ENCODE results near the gene TMEM145. TPM values are rescaled to one million over a fixed set of nuclear protein-coding genes. Genes with fewer than 3 reads are reported as not detected.

TMEM145 gene
- total RNA-seq, 1 donor from 2014 or later, result 24.7 TPM

DNA sequence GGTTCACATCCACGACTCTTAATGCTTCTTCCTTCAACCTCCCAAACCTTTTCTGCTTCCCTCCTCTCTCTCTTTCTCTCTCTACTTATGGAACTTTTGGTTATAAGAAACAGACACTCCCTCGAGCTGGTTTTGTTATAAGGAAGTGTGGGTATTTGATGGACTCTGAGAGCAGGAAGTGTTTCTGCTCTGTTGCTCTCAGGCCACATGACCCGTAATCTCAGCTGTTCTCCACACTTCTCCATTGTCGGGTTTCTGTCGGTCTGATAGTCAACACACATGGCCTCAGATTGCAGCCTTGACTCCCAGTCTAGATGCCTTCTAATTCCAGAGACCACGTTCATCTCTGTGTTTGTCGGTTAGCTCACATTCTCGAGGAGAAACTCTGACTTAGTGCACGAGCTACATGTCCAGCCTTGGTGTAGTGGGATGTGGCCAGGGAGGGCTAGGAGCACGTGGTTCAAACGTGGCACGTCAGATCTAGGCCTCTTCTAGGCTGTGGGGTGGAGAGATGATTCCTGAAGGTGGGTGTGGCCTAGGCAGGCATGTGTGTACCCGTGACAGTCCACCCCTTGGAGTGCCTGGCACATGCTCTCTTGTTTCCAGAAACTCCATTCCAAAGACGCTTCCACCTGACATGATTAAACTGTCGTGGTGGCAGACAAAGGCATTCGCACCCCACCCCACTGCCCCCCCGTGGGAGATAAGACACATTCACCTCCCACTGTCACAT, 50.7 kb downstream of the TMEM145 start:
- peaks cover 6% of the 10 kb centered on the region for H3K9me3 Mint-ChIP-seq (ENCODE audit: unreplicated experiment)
- TF ChIP-seq, protein P1, sequence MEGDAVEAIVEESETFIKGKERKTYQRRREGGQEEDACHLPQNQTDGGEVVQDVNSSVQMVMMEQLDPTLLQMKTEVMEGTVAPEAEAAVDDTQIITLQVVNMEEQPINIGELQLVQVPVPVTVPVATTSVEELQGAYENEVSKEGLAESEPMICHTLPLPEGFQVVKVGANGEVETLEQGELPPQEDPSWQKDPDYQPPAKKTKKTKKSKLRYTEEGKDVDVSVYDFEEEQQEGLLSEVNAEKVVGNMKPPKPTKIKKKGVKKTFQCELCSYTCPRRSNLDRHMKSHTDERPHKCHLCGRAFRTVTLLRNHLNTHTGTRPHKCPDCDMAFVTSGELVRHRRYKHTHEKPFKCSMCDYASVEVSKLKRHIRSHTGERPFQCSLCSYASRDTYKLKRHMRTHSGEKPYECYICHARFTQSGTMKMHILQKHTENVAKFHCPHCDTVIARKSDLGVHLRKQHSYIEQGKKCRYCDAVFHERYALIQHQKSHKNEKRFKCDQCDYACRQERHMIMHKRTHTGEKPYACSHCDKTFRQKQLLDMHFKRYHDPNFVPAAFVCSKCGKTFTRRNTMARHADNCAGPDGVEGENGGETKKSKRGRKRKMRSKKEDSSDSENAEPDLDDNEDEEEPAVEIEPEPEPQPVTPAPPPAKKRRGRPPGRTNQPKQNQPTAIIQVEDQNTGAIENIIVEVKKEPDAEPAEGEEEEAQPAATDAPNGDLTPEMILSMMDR (IDR thresholded peaks at IDR 0.05; ENCODE audit: partially characterized antibody, unreplicated experiment), result no peak
- no peak for DNase-seq
- no peak overlapping the region for H3K27ac Mint-ChIP-seq (ENCODE audit: unreplicated experiment)
- H3K36me3 Mint-ChIP-seq (ENCODE audit: unreplicated experiment), result peaks cover 15% of the 10 kb centered on the region
- no peaks in the 10 kb centered on the region for H3K27me3 Mint-ChIP-seq (ENCODE audit: unreplicated experiment)
- H3K4me1 Mint-ChIP-seq (ENCODE audit: low read depth, unreplicated experiment), result peaks cover 15% of the 10 kb centered on the region
- no peak overlapping the region for H3K4me3 Mint-ChIP-seq (ENCODE audit: unreplicated experiment)

- Mint-ChIP-seq H3K27me3 (ENCODE audit: unreplicated experiment) (peaks cover 2% of the 10 kb centered on the region), H3K36me3 (ENCODE audit: unreplicated experiment) (peaks cover 15% of the 10 kb centered on the region), H3K27ac (ENCODE audit: unreplicated experiment) (peak overlapping the region; percentile 94), H3K9me3 (ENCODE audit: unreplicated experiment) (peaks cover 8% of the 10 kb centered on the region), H3K4me1 (ENCODE audit: low read depth, unreplicated experiment) (peaks cover 17% of the 10 kb centered on the region), H3K4me3 (ENCODE audit: unreplicated experiment) (peak overlapping the region; percentile 84)
- TF ChIP-seq, protein P1 (IDR thresholded peaks at IDR 0.05; ENCODE audit: partially characterized antibody, unreplicated experiment), result no peak
- no peak for DNase-seq
Observed at GRCh38 chr19:42366673-42367072, 53.6 kb downstream of the TMEM145 start.

DNA sequence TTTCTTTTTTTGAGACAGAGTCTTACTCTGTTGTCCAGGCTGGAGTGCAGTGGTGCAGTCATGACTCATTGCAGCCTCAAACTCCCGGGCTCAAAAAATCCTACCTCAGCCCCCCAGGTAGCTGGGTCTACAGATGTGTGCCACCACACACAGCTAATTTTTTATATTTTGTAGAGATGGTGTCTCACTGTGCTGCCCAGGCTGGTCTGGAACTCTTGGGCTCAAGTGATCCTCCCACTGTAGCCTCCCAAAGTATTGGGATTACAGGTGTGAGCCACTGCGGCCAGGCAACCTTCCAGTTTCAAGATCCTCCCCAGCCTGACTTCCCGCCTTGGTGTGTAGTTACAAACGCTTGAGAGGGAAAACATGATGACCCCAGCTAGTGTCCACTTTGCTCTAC, 54.8 kb downstream of the TMEM145 start:
- TF ChIP-seq, protein P1 (IDR thresholded peaks at IDR 0.05; ENCODE audit: partially characterized antibody, unreplicated experiment), result no peak
- Mint-ChIP-seq H3K4me3 (ENCODE audit: unreplicated experiment) (no peak overlapping the region), H3K9me3 (ENCODE audit: unreplicated experiment) (peaks cover 8% of the 10 kb centered on the region), H3K4me1 (ENCODE audit: low read depth, unreplicated experiment) (peaks cover 17% of the 10 kb centered on the region), H3K36me3 (ENCODE audit: unreplicated experiment) (peaks cover 15% of the 10 kb centered on the region), H3K27ac (ENCODE audit: unreplicated experiment) (peak overlapping the region; percentile 94), H3K27me3 (ENCODE audit: unreplicated experiment) (peaks cover 5% of the 10 kb centered on the region)
- no peak for DNase-seq

- Mint-ChIP-seq H3K9me3 (ENCODE audit: unreplicated experiment) (peaks cover 8% of the 10 kb centered on the region), H3K4me3 (ENCODE audit: unreplicated experiment) (no peak overlapping the region), H3K4me1 (ENCODE audit: low read depth, unreplicated experiment) (peaks cover 17% of the 10 kb centered on the region), H3K27me3 (ENCODE audit: unreplicated experiment) (peaks cover 5% of the 10 kb centered on the region), H3K27ac (ENCODE audit: unreplicated experiment) (no peak overlapping the region), H3K36me3 (ENCODE audit: unreplicated experiment) (peaks cover 14% of the 10 kb centered on the region)
- TF ChIP-seq, protein P1 (IDR thresholded peaks at IDR 0.05; ENCODE audit: partially characterized antibody, unreplicated experiment), result no peak
- DNase-seq, result no peak
Observed at GRCh38 chr19:42368360-42368759, 55.3 kb downstream of the TMEM145 start.

GRCh38 chr19:42368765-42369164, 55.7 kb downstream of the TMEM145 start:
- Mint-ChIP-seq H3K27me3 (ENCODE audit: unreplicated experiment) (peaks cover 5% of the 10 kb centered on the region), H3K36me3 (ENCODE audit: unreplicated experiment) (peaks cover 10% of the 10 kb centered on the region), H3K27ac (ENCODE audit: unreplicated experiment) (no peak overlapping the region), H3K4me3 (ENCODE audit: unreplicated experiment) (no peak overlapping the region), H3K4me1 (ENCODE audit: low read depth, unreplicated experiment) (peaks cover 17% of the 10 kb centered on the region), H3K9me3 (ENCODE audit: unreplicated experiment) (peaks cover 7% of the 10 kb centered on the region)
- TF ChIP-seq, protein P1 (IDR thresholded peaks at IDR 0.05; ENCODE audit: partially characterized antibody, unreplicated experiment), result no peak
- no peak for DNase-seq
